ENCODE results near the gene MEGF9. TPM values are rescaled to one million over a fixed set of nuclear protein-coding genes. Genes with fewer than 3 reads are reported as not detected.

MEGF9 gene
- total RNA-seq, 1 donor from 2014 or later: 17.7 TPM

GRCh38 chr9:120627073-120627472 lies 87.2 kb downstream of the MEGF9 start:
- Histone ChIP-seq H3K9ac (ENCODE audit: low read length) (no peak overlapping the region), H3K36me3 (ENCODE audit: insufficient read depth, low read length) (no peaks in the 10 kb centered on the region), H3K4me3 (ENCODE audit: insufficient read depth, low read depth, low read length) (no peak overlapping the region), H3K4me1 (ENCODE audit: insufficient read depth, low read length) (no peaks in the 10 kb centered on the region), H3K9me3 (ENCODE audit: insufficient read depth, low read depth, low read length) (no peaks in the 10 kb centered on the region), H3K79me2 (ENCODE audit: insufficient read depth, low read length) (no peaks in the 10 kb centered on the region), H3K4me2 (ENCODE audit: low read length) (no peak overlapping the region), H2AFZ (ENCODE audit: low read depth, low read length) (no peak overlapping the region), H3K27me3 (ENCODE audit: insufficient read depth, low read length) (no peaks in the 10 kb centered on the region), H3K27ac (ENCODE audit: low read depth, low read length) (no peak overlapping the region), H4K20me1 (ENCODE audit: insufficient read depth, low read length) (no peaks in the 10 kb centered on the region)
- H3K27ac Mint-ChIP-seq (ENCODE audit: unreplicated experiment): no peak overlapping the region
- TF ChIP-seq CTCF (IDR thresholded peaks at IDR 0.05; ENCODE audit: insufficient read depth, low read depth, low read length) (no peak), EZH2 (IDR thresholded peaks at IDR 0.05; ENCODE audit: insufficient read depth, low read length) (no peak)
- no peaks in the 10 kb centered on the region for H3K9me3 Mint-ChIP-seq (ENCODE audit: unreplicated experiment)
- peaks cover 8% of the 10 kb centered on the region for H3K36me3 Mint-ChIP-seq (ENCODE audit: low read depth, unreplicated experiment)
- H3K4me3 Mint-ChIP-seq (ENCODE audit: unreplicated experiment): no peak overlapping the region
- no peak for DNase-seq (ENCODE audit: low read depth)
- H3K4me1 Mint-ChIP-seq (ENCODE audit: low read depth, unreplicated experiment): no peaks in the 10 kb centered on the region
- no peak for FAIRE-seq
- no peaks in the 10 kb centered on the region for H3K27me3 Mint-ChIP-seq (ENCODE audit: low read depth, unreplicated experiment)

- FAIRE-seq (no peak), DNase-seq (ENCODE audit: low read depth) (no peak)
- H3K4me3 ChIP-seq (ENCODE audit: insufficient read depth, low read depth, low read length): no peak overlapping the region
- H2AFZ ChIP-seq (ENCODE audit: low read depth, low read length): no peak overlapping the region
- Mint-ChIP-seq H3K36me3 (ENCODE audit: low read depth, unreplicated experiment) (peaks cover 6% of the 10 kb centered on the region), H3K9me3 (ENCODE audit: unreplicated experiment) (no peaks in the 10 kb centered on the region), H3K4me1 (ENCODE audit: low read depth, unreplicated experiment) (no peaks in the 10 kb centered on the region), H3K4me3 (ENCODE audit: unreplicated experiment) (no peak overlapping the region), H3K27ac (ENCODE audit: unreplicated experiment) (no peak overlapping the region), H3K27me3 (ENCODE audit: low read depth, unreplicated experiment) (no peaks in the 10 kb centered on the region)
- H4K20me1 ChIP-seq (ENCODE audit: insufficient read depth, low read length): no peaks in the 10 kb centered on the region
- no peaks in the 10 kb centered on the region for H3K79me2 ChIP-seq (ENCODE audit: insufficient read depth, low read length)
- no peak overlapping the region for H3K4me2 ChIP-seq (ENCODE audit: low read length)
- H3K27ac ChIP-seq (ENCODE audit: low read depth, low read length): no peak overlapping the region
- no peaks in the 10 kb centered on the region for H3K27me3 ChIP-seq (ENCODE audit: insufficient read depth, low read length)
- H3K9ac ChIP-seq (ENCODE audit: low read length): no peak overlapping the region
- no peaks in the 10 kb centered on the region for H3K4me1 ChIP-seq (ENCODE audit: insufficient read depth, low read length)
- TF ChIP-seq EZH2 (IDR thresholded peaks at IDR 0.05; ENCODE audit: insufficient read depth, low read length) (no peak), CTCF (IDR thresholded peaks at IDR 0.05; ENCODE audit: insufficient read depth, low read depth, low read length) (no peak)
- no peaks in the 10 kb centered on the region for H3K36me3 ChIP-seq (ENCODE audit: insufficient read depth, low read length)
- no peaks in the 10 kb centered on the region for H3K9me3 ChIP-seq (ENCODE audit: insufficient read depth, low read depth, low read length)
Observed at GRCh38 chr9:120626512-120626911, 87.8 kb downstream of the MEGF9 start.

GRCh38 chr9:120625222-120625621 lies 89.0 kb downstream of the MEGF9 start:
- FAIRE-seq (no peak), DNase-seq (ENCODE audit: low read depth) (peak; percentile 18)
- no peaks in the 10 kb centered on the region for H3K79me2 ChIP-seq (ENCODE audit: insufficient read depth, low read length)
- H3K4me3 ChIP-seq (ENCODE audit: insufficient read depth, low read depth, low read length): no peak overlapping the region
- no peak overlapping the region for H3K4me2 ChIP-seq (ENCODE audit: low read length)
- Mint-ChIP-seq H3K27ac (ENCODE audit: unreplicated experiment) (peak overlapping the region; percentile 80), H3K36me3 (ENCODE audit: low read depth, unreplicated experiment) (peaks cover 6% of the 10 kb centered on the region), H3K4me3 (ENCODE audit: unreplicated experiment) (no peak overlapping the region), H3K4me1 (ENCODE audit: low read depth, unreplicated experiment) (no peaks in the 10 kb centered on the region), H3K27me3 (ENCODE audit: low read depth, unreplicated experiment) (no peaks in the 10 kb centered on the region), H3K9me3 (ENCODE audit: unreplicated experiment) (no peaks in the 10 kb centered on the region)
- no peak overlapping the region for H3K27ac ChIP-seq (ENCODE audit: low read depth, low read length)
- no peaks in the 10 kb centered on the region for H3K4me1 ChIP-seq (ENCODE audit: insufficient read depth, low read length)
- no peak overlapping the region for H2AFZ ChIP-seq (ENCODE audit: low read depth, low read length)
- TF ChIP-seq CTCF (IDR thresholded peaks at IDR 0.05; ENCODE audit: insufficient read depth, low read depth, low read length): no peak
- TF ChIP-seq EZH2 (IDR thresholded peaks at IDR 0.05; ENCODE audit: insufficient read depth, low read length): no peak
- H3K9me3 ChIP-seq (ENCODE audit: insufficient read depth, low read depth, low read length): no peaks in the 10 kb centered on the region
- no peaks in the 10 kb centered on the region for H3K27me3 ChIP-seq (ENCODE audit: insufficient read depth, low read length)
- no peak overlapping the region for H3K9ac ChIP-seq (ENCODE audit: low read length)
- H3K36me3 ChIP-seq (ENCODE audit: insufficient read depth, low read length): no peaks in the 10 kb centered on the region
- no peaks in the 10 kb centered on the region for H4K20me1 ChIP-seq (ENCODE audit: insufficient read depth, low read length)

All from astrocyte (in vitro differentiated cells and primary cell).